Activated T-helper 2 cell treated with anti-CD3 and anti-CD28 coated beads, Interferon-gamma antibody, Interleukin-2, Interleukin-4, amounts not matched to agents 10 μg/mL and 5 μg/mL and 100 μg/mL, durations not matched to agents 14 hours and 24 hours and 36 hours (primary cell): ENCODE data around the gene DUSP14. TPM values are rescaled to one million over a fixed set of nuclear protein-coding genes. Genes with fewer than 3 reads are reported as not detected.

Experiments
- DNase-seq: peaks from one replicate; pipeline ENCODE4 v3.0.0; 2021; ENCODE audit warnings: low spot score
- H3K27ac Mint-ChIP-seq: one replicate; pipeline ENCODE4 v1.8.0; 2021; ENCODE audit warnings: mixed read lengths
- H3K27me3 Mint-ChIP-seq: one replicate; pipeline ENCODE4 v1.8.0; 2021; ENCODE audit warnings: low read depth, mixed read lengths
- H3K36me3 Mint-ChIP-seq: one replicate; pipeline ENCODE4 v1.8.0; 2021; ENCODE audit warnings: low read depth, mixed read lengths
- H3K4me1 Mint-ChIP-seq: one replicate; pipeline ENCODE4 v1.8.0; 2021; ENCODE audit warnings: low read depth, mixed read lengths
- H3K4me3 Mint-ChIP-seq: one replicate; pipeline ENCODE4 v1.8.0; 2021; ENCODE audit warnings: low read depth, mild to moderate bottlenecking, moderate library complexity, mixed read lengths
- H3K9me3 Mint-ChIP-seq: one replicate; pipeline ENCODE4 v1.8.0; 2021; ENCODE audit warnings: mixed read lengths
- intact Hi-C: fragments of 100-400 bp; cut with micrococcal nuclease; formaldehyde crosslinking; loops from one replicate; pipeline ENCODE4 v1.15.1; 2023
- total RNA-seq: library from RNA; stranded (reverse); gene quantifications from 2 replicates; pipeline ENCODE4 v1.2.3, GENCODE V29; 2022

Gene DUSP14
- total RNA-seq, 1 donor from 2014 or later: 19.5 TPM

GRCh38 chr17:37490022-37490587, 414 bp downstream of the DUSP14 start:
- H3K27ac Mint-ChIP-seq: peak overlapping the region; percentile 79
- DNase-seq: peak; percentile 66
- H3K4me1 Mint-ChIP-seq: peaks cover 40% of the 10 kb centered on the region
- no peaks in the 10 kb centered on the region for H3K9me3 Mint-ChIP-seq
- peaks cover 9% of the 10 kb centered on the region for H3K36me3 Mint-ChIP-seq
- H3K4me3 Mint-ChIP-seq: peak overlapping the region; percentile 89
- no peaks in the 10 kb centered on the region for H3K27me3 Mint-ChIP-seq
- intact Hi-C loops: loop anchor here (2.0 kb wide), 1 partner anchor 83 kb away; the partner anchor contains the start of genes ACACA and TADA2A

GRCh38 chr17:37490638-37491614, 1.2 kb downstream of the DUSP14 start:
- Mint-ChIP-seq H3K4me1 (peaks cover 40% of the 10 kb centered on the region), H3K36me3 (peaks cover 9% of the 10 kb centered on the region), H3K4me3 (peak overlapping the region; percentile 89), H3K27ac (peak overlapping the region; percentile 79), H3K9me3 (no peaks in the 10 kb centered on the region), H3K27me3 (no peaks in the 10 kb centered on the region)
- no peak for DNase-seq
- intact Hi-C loops: loop anchor here (2.0 kb wide), 1 partner anchor 84 kb away; the partner anchor contains the start of genes ACACA and TADA2A

GRCh38 chr17:37492167-37492566, 2.5 kb downstream of the DUSP14 start:
- H3K27ac Mint-ChIP-seq: no peak overlapping the region
- intact Hi-C loops: no loop called here
- H3K27me3 Mint-ChIP-seq: no peaks in the 10 kb centered on the region
- H3K9me3 Mint-ChIP-seq: no peaks in the 10 kb centered on the region
- no peak for DNase-seq
- no peak overlapping the region for H3K4me3 Mint-ChIP-seq
- H3K4me1 Mint-ChIP-seq: peaks cover 39% of the 10 kb centered on the region
- H3K36me3 Mint-ChIP-seq: peaks cover 9% of the 10 kb centered on the region

- DNase-seq: no peak
- no peak overlapping the region for H3K27ac Mint-ChIP-seq
- no peak overlapping the region for H3K4me3 Mint-ChIP-seq
- no peaks in the 10 kb centered on the region for H3K9me3 Mint-ChIP-seq
- intact Hi-C loops: no loop called here
- H3K4me1 Mint-ChIP-seq: peaks cover 32% of the 10 kb centered on the region
- H3K27me3 Mint-ChIP-seq: no peaks in the 10 kb centered on the region
- peaks cover 9% of the 10 kb centered on the region for H3K36me3 Mint-ChIP-seq
These were observed 3.7 kb downstream of the DUSP14 start for GRCh38 chr17:37493249-37494027.

GRCh38 chr17:37494401-37494831, 4.7 kb downstream of the DUSP14 start:
- intact Hi-C loops: no loop called here
- H3K27ac Mint-ChIP-seq: no peak overlapping the region
- no peak for DNase-seq
- no peak overlapping the region for H3K4me3 Mint-ChIP-seq
- H3K36me3 Mint-ChIP-seq: peaks cover 9% of the 10 kb centered on the region
- H3K4me1 Mint-ChIP-seq: peaks cover 27% of the 10 kb centered on the region
- H3K27me3 Mint-ChIP-seq: no peaks in the 10 kb centered on the region
- no peaks in the 10 kb centered on the region for H3K9me3 Mint-ChIP-seq

GRCh38 chr17:37494971-37495370, 5.3 kb downstream of the DUSP14 start:
- intact Hi-C loops: no loop called here
- no peaks in the 10 kb centered on the region for H3K27me3 Mint-ChIP-seq
- no peak for DNase-seq
- H3K4me1 Mint-ChIP-seq: peaks cover 27% of the 10 kb centered on the region
- H3K36me3 Mint-ChIP-seq: peaks cover 9% of the 10 kb centered on the region
- H3K4me3 Mint-ChIP-seq: no peak overlapping the region
- no peaks in the 10 kb centered on the region for H3K9me3 Mint-ChIP-seq
- H3K27ac Mint-ChIP-seq: no peak overlapping the region

GRCh38 chr17:37500378-37500777, 10.7 kb downstream of the DUSP14 start:
- Mint-ChIP-seq H3K36me3 (peaks cover 3% of the 10 kb centered on the region), H3K9me3 (no peaks in the 10 kb centered on the region), H3K4me1 (peaks cover 3% of the 10 kb centered on the region), H3K4me3 (no peak overlapping the region), H3K27ac (no peak overlapping the region), H3K27me3 (no peaks in the 10 kb centered on the region)
- intact Hi-C loops: no loop called here
- no peak for DNase-seq

- Mint-ChIP-seq H3K27ac (no peak overlapping the region), H3K4me3 (no peak overlapping the region), H3K4me1 (peaks cover 10% of the 10 kb centered on the region), H3K36me3 (peaks cover 3% of the 10 kb centered on the region), H3K9me3 (no peaks in the 10 kb centered on the region), H3K27me3 (no peaks in the 10 kb centered on the region)
- intact Hi-C loops: no loop called here
- no peak for DNase-seq
These were observed 12.6 kb downstream of the DUSP14 start for GRCh38 chr17:37502009-37502936.

- no peak for DNase-seq
- Mint-ChIP-seq H3K9me3 (no peaks in the 10 kb centered on the region), H3K4me1 (peaks cover 10% of the 10 kb centered on the region), H3K4me3 (no peak overlapping the region), H3K27me3 (no peaks in the 10 kb centered on the region), H3K27ac (no peak overlapping the region), H3K36me3 (peaks cover 3% of the 10 kb centered on the region)
- intact Hi-C loops: no loop called here
These were observed 13.5 kb downstream of the DUSP14 start for GRCh38 chr17:37503148-37503547.

- Mint-ChIP-seq H3K27ac (no peak overlapping the region), H3K27me3 (no peaks in the 10 kb centered on the region), H3K4me1 (peaks cover 12% of the 10 kb centered on the region), H3K9me3 (no peaks in the 10 kb centered on the region), H3K4me3 (no peak overlapping the region), H3K36me3 (peaks cover 3% of the 10 kb centered on the region)
- intact Hi-C loops: no loop called here
- no peak for DNase-seq
These were observed 15.6 kb downstream of the DUSP14 start for GRCh38 chr17:37505333-37505732.

GRCh38 chr17:37506678-37507077, 17.0 kb downstream of the DUSP14 start:
- no peak for DNase-seq
- intact Hi-C loops: no loop called here
- no peak overlapping the region for H3K4me3 Mint-ChIP-seq
- H3K27ac Mint-ChIP-seq: no peak overlapping the region
- peaks cover 12% of the 10 kb centered on the region for H3K4me1 Mint-ChIP-seq
- H3K36me3 Mint-ChIP-seq: peaks cover 3% of the 10 kb centered on the region
- H3K27me3 Mint-ChIP-seq: no peaks in the 10 kb centered on the region
- H3K9me3 Mint-ChIP-seq: no peaks in the 10 kb centered on the region

- Mint-ChIP-seq H3K4me3 (no peak overlapping the region), H3K27ac (no peak overlapping the region), H3K4me1 (peaks cover 12% of the 10 kb centered on the region), H3K27me3 (no peaks in the 10 kb centered on the region), H3K36me3 (peaks cover 5% of the 10 kb centered on the region), H3K9me3 (no peaks in the 10 kb centered on the region)
- intact Hi-C loops: no loop called here
- DNase-seq: no peak
These were observed 17.4 kb downstream of the DUSP14 start for GRCh38 chr17:37507111-37507510.
